Fibroblast of villous mesenchyme (primary cell): ENCODE measurements around the gene GCG. TPM values are rescaled to one million over a fixed set of nuclear protein-coding genes. Genes with fewer than 3 reads are reported as not detected.
A peak's percentile ranks its signal among the peaks of the same experiment; 100 is the strongest.

Experiments used
- DNase-seq: peaks from one replicate; pipeline ENCODE4 v3.0.0-alpha.2; 2010; ENCODE audit warnings: low read depth
- H3K4me3 ChIP-seq: 2 replicates; pipeline ENCODE4 v1.5.1; 2011; ENCODE audit warnings: low read depth, mild to moderate bottlenecking, low read length
- total RNA-seq: library from RNA; depleted of rRNA; stranded (reverse); fragments of >200 nt; gene quantifications from 2 replicates; pipeline ENCODE4 v1.2.3, GENCODE V29; 2012
- TF ChIP-seq, protein P1 (sequence below): IDR thresholded peaks from 2 replicates; pipeline ENCODE4 v1.5.1; 2012; ENCODE audit warnings: low read depth, mild to moderate bottlenecking, low read length; ENCODE audit not compliant: insufficient read depth

GCG gene
- total RNA-seq, 1 donor: not detected

DNA sequence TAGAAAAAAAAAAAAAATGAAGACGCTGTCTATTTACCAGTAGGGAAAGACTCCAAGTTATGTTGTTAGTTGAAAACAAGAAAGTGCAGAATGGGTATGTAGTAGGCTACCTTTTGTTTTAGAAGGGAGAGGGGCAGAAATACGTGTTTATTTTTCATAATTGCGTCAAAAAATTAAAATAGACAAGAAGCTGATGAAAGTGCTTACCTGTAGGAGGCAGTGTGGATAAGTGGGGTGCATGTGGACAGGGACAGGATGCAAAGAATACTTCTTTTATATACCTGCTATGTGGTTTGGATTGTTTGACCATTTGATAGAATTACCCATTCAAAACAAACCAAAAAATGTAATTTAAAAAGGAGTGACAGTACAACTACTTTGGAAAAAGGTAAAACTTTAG, 3.0 kb upstream of the GCG start:
- TF ChIP-seq, protein P1, sequence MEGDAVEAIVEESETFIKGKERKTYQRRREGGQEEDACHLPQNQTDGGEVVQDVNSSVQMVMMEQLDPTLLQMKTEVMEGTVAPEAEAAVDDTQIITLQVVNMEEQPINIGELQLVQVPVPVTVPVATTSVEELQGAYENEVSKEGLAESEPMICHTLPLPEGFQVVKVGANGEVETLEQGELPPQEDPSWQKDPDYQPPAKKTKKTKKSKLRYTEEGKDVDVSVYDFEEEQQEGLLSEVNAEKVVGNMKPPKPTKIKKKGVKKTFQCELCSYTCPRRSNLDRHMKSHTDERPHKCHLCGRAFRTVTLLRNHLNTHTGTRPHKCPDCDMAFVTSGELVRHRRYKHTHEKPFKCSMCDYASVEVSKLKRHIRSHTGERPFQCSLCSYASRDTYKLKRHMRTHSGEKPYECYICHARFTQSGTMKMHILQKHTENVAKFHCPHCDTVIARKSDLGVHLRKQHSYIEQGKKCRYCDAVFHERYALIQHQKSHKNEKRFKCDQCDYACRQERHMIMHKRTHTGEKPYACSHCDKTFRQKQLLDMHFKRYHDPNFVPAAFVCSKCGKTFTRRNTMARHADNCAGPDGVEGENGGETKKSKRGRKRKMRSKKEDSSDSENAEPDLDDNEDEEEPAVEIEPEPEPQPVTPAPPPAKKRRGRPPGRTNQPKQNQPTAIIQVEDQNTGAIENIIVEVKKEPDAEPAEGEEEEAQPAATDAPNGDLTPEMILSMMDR: peak; percentile 28

DNA sequence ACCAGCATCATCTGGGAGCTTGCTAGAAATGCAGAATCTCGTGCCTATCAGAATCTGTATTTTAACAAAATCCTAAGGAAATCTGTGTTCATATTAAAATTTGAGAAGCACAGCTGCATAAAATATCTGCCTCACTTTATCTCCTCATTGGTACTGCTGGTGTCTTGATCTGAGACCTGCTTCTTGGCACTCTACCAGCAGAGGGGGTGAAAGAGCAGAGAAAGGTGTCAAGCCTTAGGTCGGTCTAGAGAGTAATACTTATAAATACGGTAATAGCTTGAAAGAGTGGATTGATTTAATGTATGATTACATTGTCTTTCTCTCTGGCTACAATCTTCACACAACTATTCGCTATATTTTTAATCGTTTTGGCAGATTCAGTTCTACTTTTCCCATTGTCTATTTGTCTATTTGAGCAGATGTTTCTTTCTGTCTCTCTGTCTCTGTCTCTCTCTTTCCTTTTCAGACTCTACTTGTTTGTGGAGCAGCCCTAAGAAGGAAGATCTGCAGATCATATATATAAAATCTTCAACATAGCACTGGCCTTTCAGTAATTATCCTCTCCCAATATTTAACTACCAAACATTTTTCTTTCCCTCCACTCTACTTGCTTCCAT, 1.7 kb upstream of the GCG start:
- no peak overlapping the region for H3K4me3 ChIP-seq
- DNase-seq: peak; percentile 63
- TF ChIP-seq, protein P1: peak; percentile 86

More for the DNA sequence above, 3.0 kb upstream of the GCG start:
- H3K4me3 ChIP-seq: no peak overlapping the region
- no peak for DNase-seq

DNA sequence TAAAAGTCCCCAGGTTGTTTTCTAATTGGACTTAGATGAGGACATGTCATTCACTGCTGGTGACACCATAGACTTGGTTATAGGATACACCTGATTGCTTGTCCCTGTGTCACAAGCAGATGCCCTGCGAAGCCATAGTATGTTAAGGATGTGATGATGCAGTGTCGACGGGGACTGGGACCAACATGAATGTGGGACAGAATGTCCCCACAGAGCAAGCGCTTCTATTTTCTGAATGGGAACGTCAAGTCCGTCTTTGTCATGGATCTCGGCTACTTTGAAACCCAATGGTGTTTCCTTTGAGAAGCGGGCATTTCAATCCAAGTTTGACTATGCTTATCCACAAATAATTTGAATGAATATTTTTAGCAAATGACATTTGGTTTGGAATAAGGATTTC, 2.1 kb downstream of the GCG start:
- DNase-seq: no peak
- TF ChIP-seq, protein P1: no peak
- H3K4me3 ChIP-seq: no peak overlapping the region

DNA sequence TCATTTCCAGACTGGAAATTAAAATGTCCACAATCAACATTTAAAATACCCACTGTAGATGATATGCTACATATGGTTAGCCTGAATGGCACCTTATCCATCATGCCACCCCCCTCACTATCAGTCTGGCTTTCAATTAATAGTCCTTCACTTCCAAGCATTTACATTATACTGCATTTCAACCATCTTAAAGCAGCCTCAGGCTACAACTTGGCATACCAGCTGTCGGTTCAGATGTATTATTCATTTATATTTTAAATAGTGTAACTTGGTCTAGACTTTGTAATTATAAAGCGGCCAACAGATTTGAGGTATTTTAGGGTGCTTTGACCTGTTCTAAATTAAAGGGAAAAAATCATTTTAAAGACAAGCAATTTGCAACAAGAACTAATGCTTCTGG, 2.6 kb downstream of the GCG start:
- H3K4me3 ChIP-seq: no peak overlapping the region
- no peak for DNase-seq
- TF ChIP-seq, protein P1: no peak

DNA sequence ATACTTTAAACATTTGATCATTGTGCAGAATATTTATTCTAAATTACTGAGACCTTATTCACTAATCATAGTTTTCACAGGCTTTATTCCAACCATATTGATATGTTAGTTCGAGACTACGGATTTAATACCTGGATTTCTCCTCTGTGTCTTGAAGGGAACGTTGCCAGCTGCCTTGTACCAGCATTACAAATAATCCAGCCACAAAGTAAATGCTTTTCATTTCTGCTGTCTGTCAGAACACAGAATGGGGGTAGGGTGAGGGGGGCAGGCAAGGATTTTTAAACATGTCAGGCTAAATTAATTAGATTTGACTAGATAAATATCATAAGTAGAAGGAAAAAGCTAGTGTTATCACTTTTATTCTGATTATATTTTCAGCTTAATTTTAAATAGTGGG, 3.1 kb downstream of the GCG start:
- no peak overlapping the region for H3K4me3 ChIP-seq
- DNase-seq: no peak
- TF ChIP-seq, protein P1: no peak

DNA sequence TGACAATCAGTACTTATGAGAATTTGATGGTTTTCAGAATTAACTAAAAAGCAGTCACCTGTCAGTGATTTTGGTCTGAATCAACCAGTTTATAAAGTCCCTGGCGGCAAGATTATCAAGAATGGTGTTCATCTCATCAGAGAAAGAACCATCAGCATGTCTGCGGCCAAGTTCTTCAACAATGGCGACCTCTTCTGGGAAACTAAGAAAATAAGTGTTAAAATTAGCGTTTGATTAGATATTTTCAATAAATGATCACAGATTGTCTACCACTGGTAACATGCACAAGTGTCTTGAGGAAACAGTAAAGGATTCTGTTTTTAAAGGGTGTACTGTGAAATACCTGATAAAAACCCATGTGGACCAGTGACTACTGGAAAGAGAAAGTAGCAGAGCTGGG, 8.1 kb downstream of the GCG start:
- TF ChIP-seq, protein P1: peak; percentile 17
- H3K4me3 ChIP-seq: no peak overlapping the region
- no peak for DNase-seq

DNA sequence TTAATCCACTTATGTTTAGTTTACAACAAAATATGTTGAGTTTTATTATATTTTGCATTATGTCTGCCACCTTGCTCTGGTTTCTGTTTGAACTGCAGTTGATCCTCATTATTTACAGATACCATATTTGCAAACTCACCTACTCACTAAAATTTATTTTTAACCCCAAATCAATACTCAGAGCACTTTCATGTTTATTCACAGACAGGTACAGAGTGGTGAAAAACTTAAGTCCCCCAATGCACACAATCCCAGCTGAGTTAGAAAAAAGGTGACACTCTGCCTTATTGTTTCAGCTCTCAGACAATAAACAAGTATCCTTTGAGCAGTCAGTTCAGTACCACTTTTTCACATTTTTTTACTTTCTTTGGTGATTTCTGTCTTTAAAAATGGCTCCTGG, 13.7 kb downstream of the GCG start:
- H3K4me3 ChIP-seq: no peak overlapping the region
- no peak for DNase-seq
- TF ChIP-seq, protein P1: no peak
